Suprapubic skin (tissue), 4 donors: ENCODE data around the gene ARID5B. TPM values are rescaled to one million over a fixed set of nuclear protein-coding genes. Genes with fewer than 3 reads are reported as not detected.

ENCODE experiments used
- DNase-seq, 2 donors: peaks; one replicate each; pipeline ENCODE4 v3.0.0-alpha.2; 2019; ENCODE audit warnings: low spot score in 2 of 2
- H3K27ac ChIP-seq: fragments of 200-600 bp; sonication (generic); one replicate; pipeline ENCODE4 v1.5.1; 2019
- H3K27me3 ChIP-seq: fragments of 200-600 bp; sonication (generic); one replicate; pipeline ENCODE4 v1.5.1; 2019
- H3K36me3 ChIP-seq: fragments of 200-600 bp; sonication (generic); one replicate; pipeline ENCODE4 v1.5.1; 2019
- H3K4me1 ChIP-seq: fragments of 200-600 bp; sonication (generic); one replicate; pipeline ENCODE4 v1.5.1; 2019
- H3K4me3 ChIP-seq: fragments of 200-600 bp; sonication (generic); one replicate; pipeline ENCODE4 v1.5.1; 2019; ENCODE audit warnings: mild to moderate bottlenecking
- H3K9me3 ChIP-seq: fragments of 200-600 bp; sonication (generic); one replicate; pipeline ENCODE4 v1.5.1; 2019
- EP300 ChIP-seq: sonication (generic); formaldehyde crosslinking; IDR thresholded peaks from one replicate; pipeline ENCODE4 v1.6.1; 2017; ENCODE audit warnings: antibody characterized with exemption
- POLR2A ChIP-seq, 2 donors: fragments of 450-650 bp; IDR thresholded peaks; one replicate each; pipeline ENCODE4 v1.6.1; 2017; ENCODE audit warnings: antibody characterized with exemption in 2 of 2, mild to moderate bottlenecking in 2 of 2, moderate library complexity in 2 of 2
- POLR2AphosphoS5 ChIP-seq, 3 donors: sonication (generic); formaldehyde crosslinking; IDR thresholded peaks; one replicate each; pipeline ENCODE4 v1.6.1; 2017; ENCODE audit warnings: antibody characterized with exemption in 3 of 3
- WGBS: methylation state at CpG from one replicate; pipeline ENCODE4 v1.1.5; 2018; 5-methylcytosine and 5-hydroxymethylcytosine counted together
- total RNA-seq, 4 donors: library from RNA; depleted of rRNA; stranded (reverse); fragments of >200 nt; gene quantifications; one replicate each; pipeline ENCODE4 v1.1.0, GENCODE V29; 2016
- TF ChIP-seq, protein P1 (sequence below), 2 donors: fragments of 200-600 bp in 1 of 2; fragments of 450-650 bp in 1 of 2; sonication (generic) in 1 of 2; IDR thresholded peaks; one replicate each; pipeline ENCODE4 v1.5.1; 2016 to 2019; ENCODE audit warnings: antibody characterized with exemption in 2 of 2, mild to moderate bottlenecking in 1 of 2, moderate library complexity in 1 of 2

The ARID5B gene
- total RNA-seq, 4 donors from 2014 or later, result 45.4 to 75.2 (median 71.9) TPM

DNA sequence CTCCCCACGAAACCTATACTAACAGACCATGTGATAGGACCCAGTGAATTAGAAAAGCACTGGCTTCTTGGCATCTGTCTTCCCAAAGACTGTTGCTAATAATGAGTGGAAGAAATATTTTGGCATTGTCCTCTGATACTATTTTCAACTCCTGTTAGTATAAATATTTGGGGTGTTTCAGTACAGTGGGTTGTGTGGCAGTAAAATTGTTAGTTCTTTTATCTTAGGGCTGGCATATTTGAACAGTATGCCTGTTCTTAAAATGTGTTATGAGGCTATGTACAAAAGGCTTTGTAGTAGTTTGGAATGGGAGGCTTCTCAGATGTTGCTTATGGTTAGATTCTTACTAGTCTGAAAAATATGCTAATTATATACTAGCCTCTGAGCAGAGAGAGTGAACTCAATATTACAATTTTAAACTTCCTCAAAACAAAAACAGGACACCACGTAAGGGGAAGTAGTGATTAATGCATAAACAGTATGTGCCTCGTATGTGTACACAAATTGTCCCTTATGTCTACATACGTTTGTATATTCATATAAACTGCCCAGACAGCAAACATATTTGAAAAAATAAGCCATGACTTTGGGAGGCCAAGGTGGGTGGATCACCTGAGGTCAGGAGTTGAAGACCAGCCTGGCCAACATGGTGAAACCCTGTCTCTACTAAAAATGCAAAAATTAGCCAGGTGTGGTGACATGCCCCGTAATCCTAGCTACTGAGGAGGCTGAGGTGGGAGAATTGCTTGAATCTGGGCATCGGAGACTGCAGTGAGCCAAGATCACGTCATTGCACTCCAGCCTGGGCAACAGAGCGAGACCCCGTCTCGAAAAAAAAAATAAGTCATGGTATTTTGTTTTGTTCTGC, 115.4 kb downstream of the ARID5B start:
- no peaks in the 10 kb centered on the region for H3K36me3 ChIP-seq
- no peaks in the 10 kb centered on the region for H3K27me3 ChIP-seq
- no peak overlapping the region for H3K4me3 ChIP-seq
- H3K9me3 ChIP-seq, result no peaks in the 10 kb centered on the region
- TF ChIP-seq EP300 (no peak), POLR2AphosphoS5 (IDR thresholded peaks at IDR 0.05) (peak in 1 of 3 donors; percentile 5)
- DNase-seq, result no peak
- WGBS, result 57% methylated on average over 10 of the region's 10 CpGs
- H3K4me1 ChIP-seq, result peaks cover 52% of the 10 kb centered on the region
- H3K27ac ChIP-seq, result peak overlapping the region; percentile 90

DNA sequence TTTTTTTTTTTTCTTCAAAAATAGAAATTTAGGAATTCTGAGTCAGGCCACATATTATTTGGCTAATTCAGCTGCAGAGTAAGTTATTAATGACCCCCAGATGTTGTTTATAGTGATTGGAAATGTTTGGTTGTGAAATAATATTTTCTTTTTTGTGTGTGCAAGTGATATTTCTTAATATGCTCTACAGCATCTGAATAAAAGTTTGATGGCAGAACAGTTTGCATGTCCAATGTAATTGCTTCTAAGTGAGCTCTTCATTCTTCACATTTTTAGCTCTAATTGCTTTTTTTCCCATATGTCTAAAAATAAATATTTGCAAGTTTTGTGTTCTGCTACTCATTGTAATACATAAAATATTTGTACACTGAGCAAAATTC, 116.0 kb downstream of the ARID5B start:
- peaks cover 52% of the 10 kb centered on the region for H3K4me1 ChIP-seq
- DNase-seq, result no peak

DNA sequence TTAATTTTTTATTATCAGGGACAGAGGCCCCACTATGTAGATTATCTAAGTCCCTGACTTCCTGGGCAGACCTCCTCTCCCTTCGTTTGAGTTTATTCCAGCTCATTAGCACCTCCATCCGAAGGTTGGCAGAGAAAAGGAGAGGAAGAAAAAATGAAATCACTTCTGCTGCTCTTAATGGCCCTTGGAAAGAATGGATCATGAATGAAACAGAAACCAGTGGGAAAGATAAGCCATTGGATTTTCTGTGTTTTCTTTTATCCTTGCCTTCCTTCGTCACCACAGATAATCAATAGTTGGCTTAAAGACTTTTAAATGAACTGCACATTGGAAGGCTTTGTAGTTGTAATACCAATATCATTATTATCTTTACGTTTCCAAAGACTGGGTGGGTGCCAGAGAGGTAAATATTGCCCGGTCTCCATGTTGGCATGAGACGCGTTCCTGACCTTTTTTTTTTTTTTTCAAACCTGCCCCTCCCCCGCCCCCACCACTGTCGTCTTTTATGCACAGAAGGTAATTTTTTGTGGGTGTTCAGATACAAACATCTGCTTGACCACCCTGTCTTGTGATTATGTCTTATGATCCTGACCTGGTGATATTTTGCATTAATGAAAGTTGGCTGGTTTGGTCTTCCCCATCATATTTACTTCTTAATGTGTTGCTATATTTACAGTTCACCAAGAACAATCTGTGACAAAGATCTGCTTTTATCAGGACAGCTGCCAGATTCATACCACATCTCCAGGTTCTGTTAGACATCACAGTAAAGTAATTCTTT, 116.8 kb downstream of the ARID5B start:
- 57% methylated on average over 9 of the region's 9 CpGs for WGBS
- H3K36me3 ChIP-seq, result no peaks in the 10 kb centered on the region
- H3K27me3 ChIP-seq, result no peaks in the 10 kb centered on the region
- no peaks in the 10 kb centered on the region for H3K9me3 ChIP-seq
- no peak for DNase-seq
- no peak for TF ChIP-seq POLR2A (IDR thresholded peaks at IDR 0.05)
- no peak for TF ChIP-seq POLR2AphosphoS5 (IDR thresholded peaks at IDR 0.05)
- TF ChIP-seq, protein P1, sequence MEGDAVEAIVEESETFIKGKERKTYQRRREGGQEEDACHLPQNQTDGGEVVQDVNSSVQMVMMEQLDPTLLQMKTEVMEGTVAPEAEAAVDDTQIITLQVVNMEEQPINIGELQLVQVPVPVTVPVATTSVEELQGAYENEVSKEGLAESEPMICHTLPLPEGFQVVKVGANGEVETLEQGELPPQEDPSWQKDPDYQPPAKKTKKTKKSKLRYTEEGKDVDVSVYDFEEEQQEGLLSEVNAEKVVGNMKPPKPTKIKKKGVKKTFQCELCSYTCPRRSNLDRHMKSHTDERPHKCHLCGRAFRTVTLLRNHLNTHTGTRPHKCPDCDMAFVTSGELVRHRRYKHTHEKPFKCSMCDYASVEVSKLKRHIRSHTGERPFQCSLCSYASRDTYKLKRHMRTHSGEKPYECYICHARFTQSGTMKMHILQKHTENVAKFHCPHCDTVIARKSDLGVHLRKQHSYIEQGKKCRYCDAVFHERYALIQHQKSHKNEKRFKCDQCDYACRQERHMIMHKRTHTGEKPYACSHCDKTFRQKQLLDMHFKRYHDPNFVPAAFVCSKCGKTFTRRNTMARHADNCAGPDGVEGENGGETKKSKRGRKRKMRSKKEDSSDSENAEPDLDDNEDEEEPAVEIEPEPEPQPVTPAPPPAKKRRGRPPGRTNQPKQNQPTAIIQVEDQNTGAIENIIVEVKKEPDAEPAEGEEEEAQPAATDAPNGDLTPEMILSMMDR (IDR thresholded peaks at IDR 0.05), result no peak
- TF ChIP-seq EP300, result no peak
- H3K27ac ChIP-seq, result peak overlapping the region; percentile 90
- peaks cover 52% of the 10 kb centered on the region for H3K4me1 ChIP-seq
- H3K4me3 ChIP-seq, result no peak overlapping the region

More for the DNA sequence above, 116.0 kb downstream of the ARID5B start:
- Histone ChIP-seq H3K36me3 (no peaks in the 10 kb centered on the region), H3K9me3 (no peaks in the 10 kb centered on the region), H3K4me3 (no peak overlapping the region), H3K27me3 (no peaks in the 10 kb centered on the region), H3K27ac (peak overlapping the region; percentile 90)
- TF ChIP-seq POLR2AphosphoS5 (IDR thresholded peaks at IDR 0.05) (no peak), EP300 (no peak), POLR2A (IDR thresholded peaks at IDR 0.05) (no peak)
- TF ChIP-seq, protein P1 (IDR thresholded peaks at IDR 0.05), result no peak

DNA sequence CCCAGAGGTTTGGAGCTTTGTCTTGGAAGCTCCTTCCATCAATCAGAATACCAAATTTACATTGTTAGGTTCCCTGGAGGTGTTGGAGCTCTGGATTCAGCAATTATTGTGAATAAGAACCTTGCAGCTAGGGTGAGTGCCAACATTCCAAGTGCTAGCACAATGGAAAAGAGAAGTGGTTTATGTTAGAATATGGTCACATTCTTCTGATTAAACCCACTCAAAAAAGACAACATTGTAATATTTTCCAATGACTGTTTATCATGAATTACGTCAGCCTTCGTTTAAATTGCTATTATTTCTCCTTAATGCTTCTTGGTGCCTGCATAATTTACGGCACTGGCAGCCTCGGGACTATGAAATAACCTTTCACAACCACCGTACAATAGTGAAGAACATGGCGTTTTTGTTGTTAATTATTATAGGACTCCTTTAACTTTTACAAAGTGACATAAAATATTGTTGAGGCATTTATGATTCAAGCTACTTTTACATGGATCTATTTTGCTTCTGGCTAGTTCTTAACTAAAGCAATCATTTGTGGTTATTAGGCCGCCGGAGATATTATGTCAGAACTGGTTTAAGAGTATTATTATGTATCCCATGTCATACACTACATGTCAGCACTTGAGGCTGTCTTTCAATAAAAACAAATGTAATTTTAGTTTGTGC, 117.7 kb downstream of the ARID5B start:
- H3K36me3 ChIP-seq, result no peaks in the 10 kb centered on the region
- H3K4me3 ChIP-seq, result peak overlapping the region; percentile 8
- no peaks in the 10 kb centered on the region for H3K9me3 ChIP-seq
- H3K27ac ChIP-seq, result peak overlapping the region; percentile 90
- peaks cover 52% of the 10 kb centered on the region for H3K4me1 ChIP-seq
- 43% methylated on average over 8 of the region's 8 CpGs for WGBS
- no peak for TF ChIP-seq EP300
- no peak for TF ChIP-seq POLR2AphosphoS5 (IDR thresholded peaks at IDR 0.05)
- no peak for TF ChIP-seq POLR2A (IDR thresholded peaks at IDR 0.05)
- TF ChIP-seq, protein P1 (IDR thresholded peaks at IDR 0.05), result no peak
- no peaks in the 10 kb centered on the region for H3K27me3 ChIP-seq
- DNase-seq, result no peak

DNA sequence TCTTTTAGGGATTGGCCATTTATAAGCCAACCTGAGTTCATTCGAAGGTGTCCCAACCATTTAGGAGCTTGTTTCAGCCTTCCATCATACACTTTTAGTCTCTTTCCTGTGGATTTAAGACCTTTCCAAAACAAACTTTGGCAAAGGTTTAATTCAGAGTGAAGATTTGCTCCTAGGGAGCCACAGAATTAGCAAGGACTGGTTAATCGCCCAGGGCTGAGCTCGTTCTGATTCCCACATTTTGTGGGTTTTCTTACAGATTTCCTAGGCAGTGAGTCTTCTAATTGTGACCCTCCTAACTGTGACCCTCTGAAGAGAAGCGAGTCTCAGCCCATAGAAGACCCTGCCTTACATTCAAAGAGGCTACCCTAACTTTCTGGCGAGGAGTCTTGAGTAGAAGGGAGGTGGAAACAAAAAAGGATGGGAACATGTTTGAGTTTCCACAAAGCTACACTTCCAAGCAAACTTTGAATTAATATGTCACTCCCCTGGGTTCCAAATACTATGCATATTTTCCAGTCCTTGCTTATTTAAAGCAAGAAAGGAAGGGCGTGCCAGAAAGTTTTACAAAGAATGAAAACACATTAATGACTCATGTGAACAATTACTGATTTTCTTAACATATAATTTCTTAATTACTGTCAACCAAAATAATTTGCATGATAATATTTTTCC, 118.3 kb downstream of the ARID5B start:
- 40% methylated on average over 6 of the region's 6 CpGs for WGBS
- TF ChIP-seq POLR2AphosphoS5 (IDR thresholded peaks at IDR 0.05) (no peak), POLR2A (IDR thresholded peaks at IDR 0.05) (no peak)
- no peaks in the 10 kb centered on the region for H3K9me3 ChIP-seq
- no peaks in the 10 kb centered on the region for H3K36me3 ChIP-seq
- H3K27me3 ChIP-seq, result no peaks in the 10 kb centered on the region
- H3K4me1 ChIP-seq, result peaks cover 52% of the 10 kb centered on the region
- no peak for DNase-seq
- H3K27ac ChIP-seq, result peak overlapping the region; percentile 90
- peak overlapping the region; percentile 8 for H3K4me3 ChIP-seq
